NCI-H345 treated with DMSO at 0.1 percent for 48 hours (cell line): ENCODE data around the gene DUSP8.

Experiments
- DNase-seq: peaks from one replicate; lab custom pipeline; 2025; ENCODE audit not compliant: unreplicated experiment; lab: John Stamatoyannopoulos, UW

The DUSP8 gene

GRCh38 chr11:1556278-1556902 lies 15.7 kb downstream of the DUSP8 start:
- DNase-seq = no peak

GRCh38 chr11:1555713-1556153 lies 16.3 kb downstream of the DUSP8 start:
- no peak for DNase-seq

- DNase-seq = no peak
Observed at GRCh38 chr11:1554981-1555712, 16.9 kb downstream of the DUSP8 start.

GRCh38 chr11:1553808-1554594 lies 18.1 kb downstream of the DUSP8 start:
- DNase-seq = no peak

GRCh38 chr11:1549338-1550330 lies 22.4 kb downstream of the DUSP8 start:
- DNase-seq = no peak

- peak; percentile 19 for DNase-seq
Observed at GRCh38 chr11:1548221-1549070, 23.6 kb downstream of the DUSP8 start.

- DNase-seq = no peak
Observed at GRCh38 chr11:1547467-1548098, 24.5 kb downstream of the DUSP8 start.

GRCh38 chr11:1546536-1547466 lies 25.3 kb downstream of the DUSP8 start:
- DNase-seq = peak; percentile 58

GRCh38 chr11:1546077-1546535 lies 26.0 kb downstream of the DUSP8 start:
- DNase-seq = peak; percentile 20

- no peak for DNase-seq
Observed at GRCh38 chr11:1545432-1545831, 26.6 kb downstream of the DUSP8 start.

GRCh38 chr11:1544536-1544935 lies 27.5 kb downstream of the DUSP8 start:
- no peak for DNase-seq

- DNase-seq = no peak
Observed at GRCh38 chr11:1543606-1544263, 28.3 kb downstream of the DUSP8 start.

GRCh38 chr11:1542267-1542666 lies 29.8 kb downstream of the DUSP8 start:
- DNase-seq = peak; percentile 50

- DNase-seq = no peak
Observed at GRCh38 chr11:1541474-1542204, 30.4 kb downstream of the DUSP8 start.

GRCh38 chr11:1540074-1540473 lies 32.0 kb downstream of the DUSP8 start:
- DNase-seq = no peak

GRCh38 chr11:1538153-1538552 lies 33.9 kb downstream of the DUSP8 start:
- DNase-seq = no peak
